ENCODE measurements around the gene ANTKMT.

DNA sequence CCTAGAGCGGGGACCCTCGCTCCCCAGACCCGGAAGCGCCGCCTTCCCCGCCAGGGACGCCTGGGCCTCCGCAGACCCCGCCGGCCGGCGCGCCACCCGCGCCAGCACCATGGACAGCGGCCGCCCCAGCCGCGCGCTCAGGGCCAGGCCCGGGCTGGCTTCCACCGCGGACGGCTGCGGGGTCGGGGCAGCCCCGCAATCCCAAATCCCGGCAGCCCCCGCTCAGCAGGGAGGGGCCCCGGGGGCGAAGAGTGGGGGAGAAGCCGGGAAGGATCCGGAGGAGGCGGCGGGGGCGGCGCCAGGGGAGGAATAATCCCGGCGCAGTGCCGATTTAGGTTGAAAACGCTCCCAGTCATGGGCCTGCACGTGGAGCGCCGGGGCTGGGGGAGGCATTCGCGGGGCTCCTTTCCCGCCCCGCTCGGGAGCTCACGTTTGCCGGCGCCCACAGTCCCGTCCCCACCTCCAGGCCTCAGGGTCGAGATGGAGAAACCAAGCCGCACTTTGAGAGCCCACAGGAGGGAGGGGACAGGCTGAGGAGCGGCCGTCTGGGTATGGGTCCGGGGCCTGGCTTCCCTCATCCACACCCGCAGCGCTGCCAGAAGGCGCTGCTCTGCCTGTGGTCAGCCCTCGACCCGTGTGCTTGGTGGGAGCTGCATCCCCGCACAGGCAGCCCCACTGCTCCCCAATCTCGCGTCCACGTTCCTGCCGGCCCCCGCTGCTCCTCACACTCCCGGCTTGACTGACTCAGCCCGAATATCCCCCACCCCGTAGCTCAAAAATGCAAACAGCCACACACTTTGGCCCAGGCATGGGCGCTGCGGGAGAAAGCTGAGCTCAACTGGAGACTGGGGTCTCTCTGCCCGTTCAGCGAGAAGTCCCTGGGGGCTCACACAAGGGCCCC lies 20.0 kb upstream of the ANTKMT start:
- no peak for TF ChIP-seq POLR2A (IDR thresholded peaks at IDR 0.05)
- TF ChIP-seq POLR2AphosphoS5 (IDR thresholded peaks at IDR 0.05): no peak
- no peak for TF ChIP-seq CTCF (IDR thresholded peaks at IDR 0.05)
